IMR-90 (cell line): ENCODE data around the gene SLC25A38. TPM values are rescaled to one million over a fixed set of nuclear protein-coding genes. Genes with fewer than 3 reads are reported as not detected.

Experiments
- ATAC-seq: fragments of 200-7000 bp; cut with Tn5 transposase; 2 replicates; pipeline ENCODE4 v1.9.1; 2020; ENCODE audit warnings: low read depth, mild to moderate bottlenecking, moderate library complexity
- BruUV-seq: library from RNA; stranded (reverse); fragments of 400-500 nt; replicated peaks from 2 replicates; lab custom pipeline; 2021; lab: Mats Ljungman, UMichigan
- CTCF ChIA-PET: fragments of 300-600 bp; formaldehyde crosslinking; extraction: SDS; loops from one replicate; lab custom pipeline; 2021; ENCODE audit warnings: antibody characterized with exemption; lab: Yijun Ruan, JAX
- POLR2A ChIA-PET: fragments of 300-600 bp; sonication (Branson Sonifier 250); formaldehyde crosslinking; loops from one replicate; lab custom pipeline; 2022; ENCODE audit warnings: antibody characterized with exemption; ENCODE audit not compliant: unreplicated experiment; lab: Charles Lee
- DNase-seq: peaks from one replicate; pipeline ENCODE4 v3.0.0; 2013
- H2AFZ ChIP-seq: replicated peaks from 2 replicates; pipeline ENCODE3; 2013; ENCODE audit warnings: low read length, mild to moderate bottlenecking; ENCODE audit not compliant: poor library complexity
- H2AK5ac ChIP-seq: 2 replicates; pipeline ENCODE4 v1.6.1; 2013; ENCODE audit warnings: low read depth, low read length, inconsistent platforms
- H2AK9ac ChIP-seq: replicated peaks from 2 replicates; pipeline ENCODE3; 2013; ENCODE audit warnings: mild to moderate bottlenecking, low read depth, low read length, moderate library complexity; ENCODE audit not compliant: poor library complexity
- H2BK120ac ChIP-seq: 2 replicates; pipeline ENCODE4 v1.6.1; 2013; ENCODE audit warnings: low read depth, low read length, inconsistent platforms
- H2BK15ac ChIP-seq: 3 replicates; pipeline ENCODE4 v1.6.1; 2013; ENCODE audit warnings: low read depth, low read length, inconsistent platforms
- H2BK20ac ChIP-seq: 2 replicates; pipeline ENCODE4 v1.6.1; 2013; ENCODE audit warnings: low read depth, mild to moderate bottlenecking, inconsistent platforms, low read length, moderate library complexity
- H2BK5ac ChIP-seq: 2 replicates; pipeline ENCODE4 v1.6.1; 2013; ENCODE audit warnings: mild to moderate bottlenecking, low read depth, low read length, inconsistent platforms; ENCODE audit not compliant: poor library complexity, severe bottlenecking
- H3K14ac ChIP-seq: replicated peaks from 2 replicates; pipeline ENCODE4 v1.6.1; 2013; ENCODE audit warnings: low read depth, low read length, inconsistent platforms
- H3K18ac ChIP-seq: 2 replicates; pipeline ENCODE4 v1.6.1; 2013; ENCODE audit warnings: low read depth, low read length, control low read depth
- H3K23ac ChIP-seq: 2 replicates; pipeline ENCODE4 v1.6.1; 2013; ENCODE audit warnings: low read depth, low read length, inconsistent platforms
- H3K27ac ChIP-seq: 2 replicates; pipeline ENCODE4 v1.5.1; 2013; ENCODE audit warnings: mild to moderate bottlenecking, control low read depth, low read length; ENCODE audit not compliant: insufficient read depth
- H3K27me3 ChIP-seq: 2 replicates; pipeline ENCODE4 v1.6.1; 2013; ENCODE audit warnings: low read length; ENCODE audit not compliant: control insufficient read depth, insufficient read depth
- H3K36me3 ChIP-seq: 2 replicates; pipeline ENCODE4 v1.6.1; 2013; ENCODE audit warnings: low read length, mixed read lengths; ENCODE audit not compliant: control insufficient read depth, insufficient read depth
- H3K4ac ChIP-seq: 2 replicates; pipeline ENCODE4 v1.6.1; 2013; ENCODE audit warnings: low read depth, low read length, inconsistent platforms
- H3K4me1 ChIP-seq: 2 replicates; pipeline ENCODE4 v1.6.1; 2013; ENCODE audit warnings: low read length, mixed read lengths; ENCODE audit not compliant: control insufficient read depth, insufficient read depth
- H3K4me2 ChIP-seq: 2 replicates; pipeline ENCODE4 v1.6.1; 2013; ENCODE audit warnings: low read depth, mild to moderate bottlenecking, control low read depth, low read length, moderate library complexity
- H3K4me3 ChIP-seq: 2 replicates; pipeline ENCODE4 v1.5.1; 2013; ENCODE audit warnings: low read depth, mild to moderate bottlenecking, control low read depth, low read length, moderate library complexity; ENCODE audit not compliant: insufficient read depth
- H3K56ac ChIP-seq: 2 replicates; pipeline ENCODE4 v1.6.1; 2013; ENCODE audit warnings: low read length, inconsistent platforms; ENCODE audit not compliant: insufficient read depth; ENCODE audit errors: extremely low read depth
- H3K79me1 ChIP-seq, 2 experiments: 2 replicates each; pipeline ENCODE4 v1.6.1; 2013; ENCODE audit warnings: low read length in 2 of 2, inconsistent platforms in 1 of 2, low read depth in 1 of 2
- H3K9ac ChIP-seq: 2 replicates; pipeline ENCODE4 v1.6.1; 2013; ENCODE audit warnings: low read depth, low read length, control low read depth
- H3K9me1 ChIP-seq: 2 replicates; pipeline ENCODE4 v1.6.1; 2013; ENCODE audit warnings: low read length, inconsistent platforms; ENCODE audit not compliant: insufficient read depth
- H3K9me3 ChIP-seq: 2 replicates; pipeline ENCODE4 v1.6.1; 2013; ENCODE audit warnings: low read length; ENCODE audit not compliant: control insufficient read depth, insufficient read depth
- H4K20me1 ChIP-seq: 2 replicates; pipeline ENCODE4 v1.6.1; 2013; ENCODE audit warnings: low read length, inconsistent platforms; ENCODE audit not compliant: insufficient read depth
- H4K5ac ChIP-seq: 2 replicates; pipeline ENCODE4 v1.6.1; 2013; ENCODE audit warnings: mild to moderate bottlenecking, low read depth, low read length, control low read depth
- H4K8ac ChIP-seq, 2 experiments: 2 replicates each; pipeline ENCODE4 v1.6.1; 2013; ENCODE audit warnings: low read depth in 2 of 2, low read length in 2 of 2, control low read depth in 1 of 2, inconsistent platforms in 1 of 2
- H4K91ac ChIP-seq: 2 replicates; pipeline ENCODE4 v1.6.1; 2013; ENCODE audit warnings: low read depth, low read length, inconsistent platforms; ENCODE audit not compliant: insufficient read depth
- BHLHE40 ChIP-seq: fragments of 150-350 bp; IDR thresholded peaks from 2 replicates; pipeline ENCODE4 v1.6.1; 2016; ENCODE audit warnings: mild to moderate bottlenecking, low read depth, low read length
- CHD1 ChIP-seq: IDR thresholded peaks from 2 replicates; pipeline ENCODE4 v1.6.1; 2012; ENCODE audit warnings: low read depth, low read length, improper control_type of control experiment
- MAFK ChIP-seq: IDR thresholded peaks from 2 replicates; pipeline ENCODE4 v1.6.1; 2012; ENCODE audit warnings: low read depth, low read length, improper control_type of control experiment
- RCOR1 ChIP-seq: IDR thresholded peaks from 2 replicates; pipeline ENCODE4 v1.6.1; 2012; ENCODE audit warnings: mild to moderate bottlenecking, low read length, improper control_type of control experiment; ENCODE audit not compliant: insufficient replicate concordance
- RFX5 ChIP-seq: IDR thresholded peaks from 2 replicates; pipeline ENCODE4 v1.8.0; 2012; ENCODE audit warnings: low read depth, mild to moderate bottlenecking, low read length, moderate library complexity
- WGBS, 2 experiments: methylation state at CpG; one replicate each; pipeline versions ENCODE4 v1.1.5 to v1.1.7; 2013; ENCODE audit warnings: missing lambda C conversion rate in 2 of 2; ENCODE audit not compliant: insufficient read length in 1 of 2; ENCODE audit errors: extremely low coverage in 2 of 2; 5-methylcytosine and 5-hydroxymethylcytosine counted together
- dilution Hi-C: fragments of 300-500 bp; cut with HindIII; formaldehyde crosslinking; loops from one replicate; pipeline ENCODE4 v1.14.3; 2018; ENCODE audit warnings: low sequenced_read_pairs; ENCODE audit not compliant: unreplicated experiment
- in situ Hi-C: fragments of 300-500 bp; cut with MboI; formaldehyde crosslinking; loops from 3 replicates; pipeline ENCODE4 v1.14.3; 2019; ENCODE audit warnings: low sequenced_read_pairs, inconsistent platforms, mixed read lengths
- intact Hi-C: fragments of 100-400 bp; cut with micrococcal nuclease; formaldehyde crosslinking; loops from 2 replicates; pipeline ENCODE4 v1.10.0; 2022
- polyA plus RNA-seq, 3 experiments: library from polyadenylated mRNA; depleted of rRNA; stranded (reverse); fragments of >200 nt; gene quantifications; 2 replicates each; pipeline ENCODE4 v1.2.3, GENCODE V29; 2012; ENCODE audit warnings: low replicate concordance in 1 of 3
- total RNA-seq: library from RNA; depleted of rRNA; stranded (reverse); fragments of >200 nt; gene quantifications from 2 replicates; pipeline ENCODE4 v1.2.3, GENCODE V29; 2012
- TF ChIP-seq, protein P1 (sequence below): conservative IDR thresholded peaks from 2 replicates; pipeline ENCODE4 v1.5.1; 2012; ENCODE audit warnings: mild to moderate bottlenecking, low read depth, low read length, improper control_type of control experiment

Gene SLC25A38
- total and polyA plus RNA-seq, 2 of the 4 experiments (the other 2 are of a cell fraction) = 17.4 to 22.6 TPM

DNA sequence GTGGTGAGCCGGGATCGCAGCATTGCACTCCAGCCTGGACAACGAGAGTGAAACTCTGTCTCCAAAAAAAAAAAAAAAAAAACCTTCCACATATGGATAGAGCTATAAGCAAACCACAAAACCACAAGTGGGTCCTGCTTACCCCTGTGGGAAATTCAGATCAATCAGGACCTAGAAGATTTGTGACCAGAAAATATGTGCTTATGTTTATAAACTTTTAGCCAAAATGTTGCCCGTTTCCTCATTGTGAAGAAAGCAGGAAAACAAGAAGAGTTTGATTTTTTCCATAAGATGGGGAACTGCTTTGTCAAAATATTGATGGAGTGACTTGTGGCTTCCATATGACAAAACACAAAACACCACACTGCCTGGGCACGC is 3.4 kb upstream of the SLC25A38 start:
- WGBS, 2 experiments = 60% methylated on average over 1 of the region's 5 CpGs; no CpG with 5 or more reads in 1 of the 2 experiments

More for the DNA sequence above, 3.4 kb upstream of the SLC25A38 start:
- no peak overlapping the region for H4K5ac ChIP-seq
- no peaks in the 10 kb centered on the region for H3K9me3 ChIP-seq
- H3K9ac ChIP-seq = no peak overlapping the region
- H3K79me1 ChIP-seq = peaks cover 0 to 15% of the 10 kb centered on the region in 2 experiments; a peak in 1 of 4 replicates
- no peak overlapping the region for H2BK5ac ChIP-seq
- ChIA-PET CTCF (no interaction called here), POLR2A (no interaction called here)
- H3K27ac ChIP-seq = no peak overlapping the region
- H3K4me1 ChIP-seq = peaks cover 2% of the 10 kb centered on the region; the same call in 1 of the 2 replicates
- H4K91ac ChIP-seq = no peak overlapping the region
- H3K4ac ChIP-seq = no peak overlapping the region
- peaks cover 10% of the 10 kb centered on the region; the same call in 1 of the 2 replicates for H4K20me1 ChIP-seq
- peaks cover 3% of the 10 kb centered on the region; the same call in 1 of the 2 replicates for H3K27me3 ChIP-seq
- TF ChIP-seq, protein P1, sequence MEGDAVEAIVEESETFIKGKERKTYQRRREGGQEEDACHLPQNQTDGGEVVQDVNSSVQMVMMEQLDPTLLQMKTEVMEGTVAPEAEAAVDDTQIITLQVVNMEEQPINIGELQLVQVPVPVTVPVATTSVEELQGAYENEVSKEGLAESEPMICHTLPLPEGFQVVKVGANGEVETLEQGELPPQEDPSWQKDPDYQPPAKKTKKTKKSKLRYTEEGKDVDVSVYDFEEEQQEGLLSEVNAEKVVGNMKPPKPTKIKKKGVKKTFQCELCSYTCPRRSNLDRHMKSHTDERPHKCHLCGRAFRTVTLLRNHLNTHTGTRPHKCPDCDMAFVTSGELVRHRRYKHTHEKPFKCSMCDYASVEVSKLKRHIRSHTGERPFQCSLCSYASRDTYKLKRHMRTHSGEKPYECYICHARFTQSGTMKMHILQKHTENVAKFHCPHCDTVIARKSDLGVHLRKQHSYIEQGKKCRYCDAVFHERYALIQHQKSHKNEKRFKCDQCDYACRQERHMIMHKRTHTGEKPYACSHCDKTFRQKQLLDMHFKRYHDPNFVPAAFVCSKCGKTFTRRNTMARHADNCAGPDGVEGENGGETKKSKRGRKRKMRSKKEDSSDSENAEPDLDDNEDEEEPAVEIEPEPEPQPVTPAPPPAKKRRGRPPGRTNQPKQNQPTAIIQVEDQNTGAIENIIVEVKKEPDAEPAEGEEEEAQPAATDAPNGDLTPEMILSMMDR = no peak
- TF ChIP-seq RFX5 = no peak
- TF ChIP-seq RCOR1 = no peak
- no peak for TF ChIP-seq MAFK
- no peak for TF ChIP-seq BHLHE40
- TF ChIP-seq CHD1 = no peak
- H3K4me2 ChIP-seq = no peak overlapping the region
- no peak overlapping the region for H4K8ac ChIP-seq
- no peak for DNase-seq
- H2BK120ac ChIP-seq = no peak overlapping the region
- dilution Hi-C loops (no loop called here), intact Hi-C loops (loop anchor here (5.0 kb wide), 1 partner anchor 272 kb away; the partner anchor contains the start of genes GORASP1 and TTC21A), in situ Hi-C loops (no loop called here)
- H3K9me1 ChIP-seq = no peaks in the 10 kb centered on the region
- H3K36me3 ChIP-seq = no peaks in the 10 kb centered on the region
- no peak overlapping the region for H2BK15ac ChIP-seq
- no peak overlapping the region for H3K4me3 ChIP-seq
- H3K23ac ChIP-seq = no peak overlapping the region
- no peak overlapping the region for H3K56ac ChIP-seq
- H2AK5ac ChIP-seq = no peak overlapping the region
- no peak overlapping the region for H2BK20ac ChIP-seq
- ATAC-seq = no peak
- H2AK9ac ChIP-seq = no peak overlapping the region
- H3K18ac ChIP-seq = no peak overlapping the region
- BruUV-seq = no TSS peak
- no peak overlapping the region for H3K14ac ChIP-seq
- H2AFZ ChIP-seq = no peak overlapping the region
